GM12875 (cell line): ENCODE data around the gene RAPGEF6.

Experiments used
- H3K4me3 ChIP-seq: one replicate; pipeline ENCODE4 v1.5.1; 2011; ENCODE audit warnings: low read depth, low read length, control low read depth
- CTCF ChIP-seq: IDR thresholded peaks from 2 replicates; pipeline ENCODE4 v1.5.1; 2011; ENCODE audit warnings: low read depth, mild to moderate bottlenecking, control low read depth, inconsistent platforms, low read length, moderate library complexity, borderline replicate concordance; ENCODE audit not compliant: insufficient read depth

Gene RAPGEF6

DNA sequence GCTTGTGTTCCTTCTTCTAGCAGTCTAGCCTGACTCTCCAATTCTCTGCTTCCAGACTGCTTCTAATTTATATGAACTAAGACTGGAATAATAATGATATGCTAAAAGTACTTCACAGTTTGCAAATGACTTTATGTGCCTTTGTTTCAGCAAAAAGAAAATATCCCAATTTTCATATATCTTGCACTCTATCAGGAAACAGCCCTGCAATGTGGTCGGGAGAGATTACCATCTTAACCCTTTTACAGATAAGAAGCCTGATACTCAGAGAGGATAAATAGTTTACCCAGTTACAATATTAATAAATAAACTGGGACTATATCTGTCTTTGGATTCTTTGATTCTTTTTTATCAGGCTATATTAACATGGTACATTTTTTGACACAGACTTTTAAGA lies 245.2 kb downstream of the RAPGEF6 start:
- TF ChIP-seq CTCF, result no peak
- H3K4me3 ChIP-seq, result no peak overlapping the region

DNA sequence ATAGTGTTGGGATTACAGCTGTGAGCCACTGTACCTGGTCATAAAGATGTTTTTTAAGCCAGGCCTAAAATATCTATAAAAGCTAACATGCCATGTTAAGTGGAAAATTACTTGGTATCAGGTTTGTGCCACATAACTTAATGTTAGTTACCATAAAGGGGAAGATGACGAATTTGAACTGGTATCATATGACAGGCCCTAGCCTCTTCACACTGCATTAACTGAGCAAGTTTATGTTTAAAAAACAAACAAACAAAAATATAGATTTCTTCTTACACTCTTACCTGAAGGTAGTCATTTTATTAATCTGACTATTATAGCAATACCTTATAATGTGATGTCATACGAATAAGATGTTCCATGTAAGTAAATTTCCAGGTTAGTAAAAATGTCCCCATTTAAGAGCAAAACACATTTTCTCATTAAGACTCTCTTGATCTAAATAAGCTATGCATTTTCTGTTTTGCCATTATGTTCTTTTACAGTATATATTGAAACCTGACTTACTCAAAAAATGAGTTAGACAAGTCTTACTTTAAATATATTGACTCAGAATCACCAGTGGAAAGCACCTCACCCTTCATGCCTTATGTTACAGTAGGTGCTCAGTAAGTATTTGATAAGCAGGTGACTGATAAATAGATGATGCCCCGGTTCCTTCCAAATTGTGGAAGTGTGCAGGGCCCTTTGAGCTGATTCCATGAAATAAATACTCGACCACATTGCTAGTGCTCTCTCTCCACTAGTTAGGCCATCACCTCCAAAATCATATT lies 245.7 kb downstream of the RAPGEF6 start:
- no peak overlapping the region for H3K4me3 ChIP-seq
- TF ChIP-seq CTCF, result no peak

DNA sequence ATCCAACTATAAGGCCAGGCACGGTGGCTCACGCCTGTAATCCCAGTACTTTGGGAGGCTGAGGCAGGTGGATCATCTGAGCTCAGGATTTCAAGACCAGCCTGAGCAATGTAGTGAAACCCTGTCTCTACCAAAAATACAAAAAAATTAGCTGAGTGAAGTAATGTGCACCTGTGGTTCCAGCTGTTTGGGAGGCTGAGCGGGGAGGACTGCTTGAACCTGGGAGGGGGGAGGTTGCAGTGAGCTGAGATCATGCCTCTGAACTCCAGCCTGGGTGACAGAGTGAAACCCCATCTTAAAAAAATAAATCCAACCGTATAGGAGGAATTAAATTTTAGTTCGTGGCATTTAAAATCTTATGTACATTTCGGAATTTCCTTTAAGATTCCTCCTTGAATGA lies 247.8 kb downstream of the RAPGEF6 start:
- no peak for TF ChIP-seq CTCF
- no peak overlapping the region for H3K4me3 ChIP-seq

GRCh38 chr5:131386779-131387178 lies 248.2 kb downstream of the RAPGEF6 start:
- TF ChIP-seq CTCF, result no peak
- no peak overlapping the region for H3K4me3 ChIP-seq

- TF ChIP-seq CTCF, result no peak
- no peak overlapping the region for H3K4me3 ChIP-seq
Measured at GRCh38 chr5:131386124-131386523, 248.9 kb downstream of the RAPGEF6 start.

- TF ChIP-seq CTCF, result no peak
Measured at GRCh38 chr5:131384616-131385214, 250.3 kb downstream of the RAPGEF6 start.

DNA sequence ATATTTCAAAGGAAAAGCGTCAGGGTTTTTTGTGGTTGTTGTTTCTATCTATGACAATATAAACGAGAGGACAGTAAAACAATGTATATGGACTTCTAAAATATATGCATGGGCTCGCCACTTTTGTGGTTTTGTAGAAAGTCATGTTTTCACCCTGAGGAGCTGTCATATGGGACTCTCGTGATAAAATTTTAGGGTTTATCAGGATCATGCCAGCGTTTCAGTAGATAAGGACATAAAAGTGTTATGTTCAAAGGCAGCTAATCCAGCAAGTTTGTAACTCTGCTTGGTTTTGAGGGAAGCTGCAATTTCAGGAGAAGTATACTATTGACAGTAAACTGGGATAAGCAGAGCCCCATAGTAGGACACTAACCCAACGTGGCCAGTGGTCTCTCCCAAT lies 250.9 kb downstream of the RAPGEF6 start:
- H3K4me3 ChIP-seq, result no peak overlapping the region
- TF ChIP-seq CTCF, result no peak

More at GRCh38 chr5:131384616-131385214, 250.3 kb downstream of the RAPGEF6 start:
- H3K4me3 ChIP-seq, result no peak overlapping the region
